Naive thymus-derived CD4-positive, alpha-beta T cell (primary cell): ENCODE measurements around the gene TRAPPC14. TPM values are rescaled to one million over a fixed set of nuclear protein-coding genes. Genes with fewer than 3 reads are reported as not detected.

ENCODE experiments used
- ATAC-seq: fragments of 150-1000 bp; cut with Tn5 transposase; 2 replicates; pipeline ENCODE4 v1.10.0; 2021; ENCODE audit warnings: mild to moderate bottlenecking, moderate library complexity
- CTCF ChIA-PET: fragments of 350-600 bp; sonication (Branson Sonifier 250); formaldehyde crosslinking; loops from one replicate; lab custom pipeline; 2021; ENCODE audit warnings: antibody characterized with exemption; lab: Charles Lee
- POLR2A ChIA-PET: fragments of 350-600 bp; sonication (Branson Sonifier 250); formaldehyde crosslinking; loops from one replicate; lab custom pipeline; 2021; ENCODE audit warnings: antibody characterized with exemption, inconsistent platforms; lab: Charles Lee
- DNase-seq, 9 donors: peaks; one replicate each; pipeline versions ENCODE4 v3.0.0 to v3.0.0-alpha.2; 2020 to 2022; ENCODE audit warnings: mixed read lengths in 1 of 9
- H3K27ac ChIP-seq: one replicate; pipeline ENCODE4 v1.7.0; 2013; ENCODE audit warnings: mild to moderate bottlenecking, low read depth, low read length, moderate library complexity
- H3K27me3 ChIP-seq, 2 donors: one replicate each; pipeline ENCODE4 v1.7.0; 2013; ENCODE audit warnings: low read length in 2 of 2, mild to moderate bottlenecking in 2 of 2, moderate library complexity in 2 of 2; ENCODE audit not compliant: control insufficient read depth in 2 of 2, insufficient read depth in 2 of 2
- H3K36me3 ChIP-seq, 3 experiments: 1 replicate in 2 of 3; 2 replicates in 1 of 3; pipeline ENCODE4 v1.7.0; 2013; ENCODE audit warnings: low read length in 3 of 3, mild to moderate bottlenecking in 3 of 3, moderate library complexity in 1 of 3; ENCODE audit not compliant: insufficient read depth in 3 of 3, control insufficient read depth in 2 of 3
- H3K4me1 ChIP-seq, 2 donors: one replicate each; pipeline ENCODE4 v1.7.0; 2013; ENCODE audit warnings: low read length in 2 of 2, mild to moderate bottlenecking in 2 of 2, moderate library complexity in 1 of 2; ENCODE audit not compliant: control insufficient read depth in 2 of 2, insufficient read depth in 2 of 2
- H3K4me3 ChIP-seq: 2 replicates; pipeline ENCODE4 v1.7.0; 2013; ENCODE audit warnings: mild to moderate bottlenecking, low read length
- H3K9me3 ChIP-seq, 3 experiments: 1 replicate in 2 of 3; 2 replicates in 1 of 3; pipeline ENCODE4 v1.7.0; 2013; ENCODE audit warnings: low read length in 3 of 3; ENCODE audit not compliant: control insufficient read depth in 2 of 3
- H3K27ac Mint-ChIP-seq, 9 donors: one replicate each; pipeline ENCODE4 v1.8.0; 2020 to 2022; ENCODE audit warnings: mixed read lengths in 9 of 9, mild to moderate bottlenecking in 8 of 9, moderate library complexity in 5 of 9, inconsistent platforms in 2 of 9
- H3K27me3 Mint-ChIP-seq, 5 donors: one replicate each; pipeline ENCODE4 v1.8.0; 2021 to 2022; ENCODE audit warnings: mixed read lengths in 5 of 5, mild to moderate bottlenecking in 1 of 5
- H3K36me3 Mint-ChIP-seq, 5 donors: one replicate each; pipeline ENCODE4 v1.8.0; 2020 to 2022; ENCODE audit warnings: mixed read lengths in 5 of 5, mild to moderate bottlenecking in 3 of 5, inconsistent platforms in 1 of 5
- H3K4me1 Mint-ChIP-seq, 7 donors: one replicate each; pipeline ENCODE4 v1.8.0; 2020 to 2022; ENCODE audit warnings: mixed read lengths in 7 of 7, mild to moderate bottlenecking in 3 of 7, inconsistent platforms in 1 of 7
- H3K4me3 Mint-ChIP-seq, 10 donors: one replicate each; pipeline ENCODE4 v1.8.0; 2020 to 2022; ENCODE audit warnings: mild to moderate bottlenecking in 10 of 10, mixed read lengths in 10 of 10, moderate library complexity in 6 of 10, inconsistent platforms in 2 of 10
- H3K9me3 Mint-ChIP-seq, 11 donors: one replicate each; pipeline ENCODE4 v1.8.0; 2020 to 2022; ENCODE audit warnings: mixed read lengths in 11 of 11, mild to moderate bottlenecking in 4 of 11, inconsistent platforms in 1 of 11, moderate library complexity in 1 of 11
- intact Hi-C, 2 donors: fragments of 100-400 bp; cut with micrococcal nuclease; formaldehyde crosslinking; loops; one replicate each; pipeline ENCODE4 v1.15.1; 2023
- polyA plus RNA-seq, 2 donors: library from polyadenylated mRNA; unstranded; fragments of 300-500 nt; fragmentation: Illumina TruSeq; gene quantifications; one replicate each; pipeline ENCODE4 v1.2.3, GENCODE V29; 2021
- total RNA-seq, 6 experiments: library from RNA in 5 of 6; stranded (reverse) in 5 of 6; gene quantifications; 1 replicate in 5 of 6; 2 replicates in 1 of 6; pipeline ENCODE4 v1.2.3 and lab custom pipeline; 2021 to 2026

The TRAPPC14 gene
- total and polyA plus RNA-seq, 7 experiments from 2014 or later, result 3.2 to 102 (median 63.8) TPM

DNA sequence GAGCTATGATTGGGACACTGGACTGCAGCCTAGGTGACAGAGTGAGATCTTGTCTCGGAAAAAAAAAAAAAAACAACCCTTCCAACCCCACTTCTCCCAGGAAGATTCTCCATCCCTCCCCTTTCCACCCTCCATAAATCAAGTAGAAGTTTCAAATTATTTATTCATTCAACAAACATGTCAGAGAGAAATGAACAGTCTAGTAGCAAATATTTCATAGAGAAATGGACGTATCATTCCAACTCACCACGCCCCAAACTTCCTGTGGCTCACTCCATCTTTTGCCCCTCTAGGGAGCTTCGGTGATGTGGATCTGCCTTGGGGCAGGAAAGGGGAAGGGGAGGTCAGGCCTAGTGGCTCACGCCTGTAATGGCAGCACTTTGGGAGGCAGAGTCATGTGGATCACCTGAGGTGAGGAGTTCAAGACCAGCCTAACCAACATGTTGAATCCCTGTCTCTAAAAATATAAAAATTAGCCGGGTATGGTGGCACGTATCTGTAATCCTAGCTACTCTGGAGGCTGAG is 638 bp upstream of the TRAPPC14 start:
- ChIA-PET POLR2A (interaction anchor here (0.6 to 23.1 kb wide), 6 partner anchors 4 to 609 kb away, joined by 3 to 383 read pairs (median 165); partner anchors contain the start of genes GAL3ST4, GPC2, LAMTOR4 and STAG3), CTCF (interaction anchor here (1.2 to 4.8 kb wide), 4 partner anchors 8 to 59 kb away, joined by 3 to 16 read pairs (median 5); partner anchors contain the start of genes GAL3ST4 and LAMTOR4)
- peaks cover 0 to 33% (median 6%) of the 10 kb centered on the region in 3 experiments for H3K36me3 ChIP-seq
- DNase-seq (no peak), ATAC-seq (no peak)
- no peaks in the 10 kb centered on the region for H3K27me3 ChIP-seq
- Mint-ChIP-seq H3K9me3 (no peaks in the 10 kb centered on the region), H3K4me3 (peak overlapping the region; percentile 81 to 90 (median 84)), H3K4me1 (peaks cover 34 to 81% (median 67%) of the 10 kb centered on the region in 7 donors), H3K36me3 (peaks cover 0 to 16% (median 5%) of the 10 kb centered on the region in 5 donors), H3K27me3 (no peaks in the 10 kb centered on the region), H3K27ac (peak overlapping the region; percentile 57 to 98 (median 86))
- intact Hi-C loops, result loop anchor here in 1 of 2 donors (2.0 kb wide), 1 partner anchor 50 kb away; no protein-coding TSS in a partner anchor
- H3K27ac ChIP-seq, result peak overlapping the region; percentile 88
- H3K4me3 ChIP-seq, result peak overlapping the region; percentile 79
- H3K9me3 ChIP-seq, result no peaks in the 10 kb centered on the region
- peaks cover 13 to 42% of the 10 kb centered on the region in 2 donors for H3K4me1 ChIP-seq

GRCh38 chr7:100157334-100158228 is 942 bp downstream of the TRAPPC14 start:
- peak; percentile 2 for ATAC-seq
- Histone ChIP-seq H3K4me3 (peak overlapping the region; percentile 79), H3K36me3 (peaks cover 0 to 48% (median 14%) of the 10 kb centered on the region in 3 experiments), H3K27ac (peak overlapping the region; percentile 88), H3K4me1 (peaks cover 7 to 26% of the 10 kb centered on the region in 2 donors), H3K27me3 (no peaks in the 10 kb centered on the region), H3K9me3 (no peaks in the 10 kb centered on the region)
- peak overlapping the region; percentile 83 to 93 (median 87) for H3K4me3 Mint-ChIP-seq
- H3K27ac Mint-ChIP-seq, result peak overlapping the region; percentile 68 to 92 (median 86)
- H3K36me3 Mint-ChIP-seq, result peaks cover 0 to 18% (median 7%) of the 10 kb centered on the region in 5 donors
- H3K9me3 Mint-ChIP-seq, result no peaks in the 10 kb centered on the region
- intact Hi-C loops, result loop anchor here (1.0 to 2.0 kb wide), 4 partner anchors 9 to 51 kb away; partner anchors contain the start of genes GPC2 (in 2 of the 2), LAMTOR4 (in 2 of the 2) and STAG3 (in 2 of the 2)
- no peak for DNase-seq
- CTCF ChIA-PET, result interaction anchor here (0.6 to 4.8 kb wide), 6 partner anchors 9 to 186 kb away, joined by 3 to 16 read pairs (median 4); partner anchors contain the start of genes GAL3ST4, GPC2, LAMTOR4 and STAG3
- POLR2A ChIA-PET, result interaction anchor here (0.6 to 23.1 kb wide), 13 partner anchors 6 to 169 kb away, joined by 3 to 383 read pairs (median 5); partner anchors contain the start of genes GAL3ST4, GPC2, LAMTOR4 and STAG3
- H3K27me3 Mint-ChIP-seq, result no peaks in the 10 kb centered on the region
- H3K4me1 Mint-ChIP-seq, result peaks cover 38 to 81% (median 66%) of the 10 kb centered on the region in 7 donors

DNA sequence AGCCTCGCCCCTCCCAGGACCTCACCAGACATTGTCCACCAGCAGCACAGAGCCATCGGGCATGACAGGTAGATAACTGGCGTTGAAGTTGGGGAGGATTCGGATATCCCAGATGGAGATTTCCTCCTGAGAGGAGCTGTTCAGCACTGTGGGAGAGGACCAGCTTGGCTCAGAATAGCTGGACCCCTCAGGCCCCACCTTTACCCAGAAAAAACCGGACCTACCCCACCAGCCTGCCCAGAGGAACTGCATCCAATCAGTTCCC is 1.5 kb downstream of the TRAPPC14 start:
- peaks cover 7 to 32% of the 10 kb centered on the region in 2 donors for H3K4me1 ChIP-seq
- DNase-seq (no peak), ATAC-seq (no peak)
- Mint-ChIP-seq H3K4me3 (peak overlapping the region; percentile 83 to 93 (median 87)), H3K4me1 (peaks cover 43 to 82% (median 70%) of the 10 kb centered on the region in 7 donors), H3K9me3 (no peaks in the 10 kb centered on the region), H3K36me3 (peaks cover 0 to 24% (median 9%) of the 10 kb centered on the region in 5 donors), H3K27me3 (no peaks in the 10 kb centered on the region), H3K27ac (peak overlapping the region; percentile 57 to 92 (median 86))
- H3K36me3 ChIP-seq, result peaks cover 0 to 48% (median 16%) of the 10 kb centered on the region in 3 experiments
- H3K9me3 ChIP-seq, result no peaks in the 10 kb centered on the region
- peak overlapping the region; percentile 79 for H3K4me3 ChIP-seq
- ChIA-PET CTCF (interaction anchor here (1.5 to 4.8 kb wide), 4 partner anchors 9 to 61 kb away, joined by 4 to 16 read pairs (median 6); partner anchors contain the start of genes GAL3ST4, GPC2, LAMTOR4 and STAG3), POLR2A (interaction anchor here (1.0 to 23.1 kb wide), 11 partner anchors 6 to 58 kb away, joined by 3 to 383 read pairs (median 5); partner anchors contain the start of genes GAL3ST4, GPC2, LAMTOR4 and STAG3)
- intact Hi-C loops, result no loop called here
- H3K27ac ChIP-seq, result peak overlapping the region; percentile 88
- H3K27me3 ChIP-seq, result no peaks in the 10 kb centered on the region

- POLR2A ChIA-PET, result interaction anchor here (1.0 to 23.1 kb wide), 9 partner anchors 6 to 59 kb away, joined by 3 to 383 read pairs (median 7); partner anchors contain the start of genes GAL3ST4, GPC2, LAMTOR4 and STAG3
- H3K27ac Mint-ChIP-seq, result peak overlapping the region; percentile 57 to 92 (median 86)
- no peaks in the 10 kb centered on the region for H3K27me3 Mint-ChIP-seq
- no peak overlapping the region for H3K4me3 ChIP-seq
- H3K9me3 ChIP-seq, result no peaks in the 10 kb centered on the region
- H3K4me1 Mint-ChIP-seq, result peaks cover 45 to 82% (median 69%) of the 10 kb centered on the region in 7 donors
- H3K27ac ChIP-seq, result peak overlapping the region; percentile 88
- H3K9me3 Mint-ChIP-seq, result no peaks in the 10 kb centered on the region
- peak overlapping the region; percentile 83 to 93 (median 87) for H3K4me3 Mint-ChIP-seq
- DNase-seq, result peak in 2 of 9 donors; percentile 19 to 40
- CTCF ChIA-PET, result interaction anchor here (1.5 to 4.8 kb wide), 4 partner anchors 8 to 61 kb away, joined by 4 to 16 read pairs (median 6); partner anchors contain the start of genes GAL3ST4, GPC2, LAMTOR4 and STAG3
- H3K27me3 ChIP-seq, result no peaks in the 10 kb centered on the region
- peaks cover 0 to 24% (median 9%) of the 10 kb centered on the region in 5 donors for H3K36me3 Mint-ChIP-seq
- peak; percentile 38 for ATAC-seq
- peaks cover 7 to 33% of the 10 kb centered on the region in 2 donors for H3K4me1 ChIP-seq
- peaks cover 0 to 53% (median 16%) of the 10 kb centered on the region in 3 experiments for H3K36me3 ChIP-seq
- intact Hi-C loops, result no loop called here
Observed at GRCh38 chr7:100156331-100157068, 2.0 kb downstream of the TRAPPC14 start.

DNA sequence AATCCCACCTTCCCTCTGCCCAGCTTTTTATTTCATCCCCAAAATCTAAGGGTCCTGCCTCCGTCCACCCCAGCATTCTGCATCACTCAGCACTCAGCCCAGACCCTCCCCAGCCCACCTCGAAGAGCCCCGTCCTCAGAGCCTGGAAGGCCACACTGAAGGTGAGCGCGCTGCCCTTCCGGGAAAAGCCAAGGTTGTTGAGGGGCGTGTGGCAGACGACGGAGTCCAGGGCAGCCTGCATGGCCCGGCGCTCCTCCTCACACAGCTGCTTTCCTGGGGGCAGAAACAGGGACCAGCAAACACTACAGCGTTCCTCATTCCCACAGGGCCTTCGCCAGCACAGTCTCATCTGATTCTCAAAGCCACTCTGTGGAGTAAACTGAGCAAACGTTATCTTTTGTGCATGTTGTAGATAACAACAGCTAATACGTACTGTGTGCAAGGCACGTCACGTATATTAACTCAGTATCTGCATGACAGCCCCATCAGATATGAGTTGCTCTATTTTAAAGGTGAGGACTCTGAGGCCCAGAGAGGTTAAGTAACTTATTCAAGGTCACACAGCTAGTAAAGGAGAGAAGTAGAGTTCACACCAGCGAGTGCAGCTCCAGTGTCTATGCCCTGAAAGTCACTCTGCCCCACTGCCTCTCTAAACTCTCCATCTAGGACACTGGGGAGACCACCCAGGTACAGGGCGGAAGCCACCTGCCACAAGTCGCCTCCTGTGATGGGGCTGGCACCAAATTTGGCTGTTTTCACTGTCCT is 2.8 kb downstream of the TRAPPC14 start:
- H3K36me3 ChIP-seq, result peaks cover 0 to 53% (median 16%) of the 10 kb centered on the region in 3 experiments
- Mint-ChIP-seq H3K4me3 (peak overlapping the region in 9 of 10 donors; percentile 33 to 93 (median 86)), H3K9me3 (no peaks in the 10 kb centered on the region), H3K4me1 (peaks cover 45 to 79% (median 65%) of the 10 kb centered on the region in 7 donors), H3K36me3 (peaks cover 0 to 24% (median 9%) of the 10 kb centered on the region in 5 donors), H3K27ac (peak overlapping the region in 8 of 9 donors; percentile 43 to 89 (median 78)), H3K27me3 (no peaks in the 10 kb centered on the region)
- DNase-seq (no peak), ATAC-seq (no peak)
- intact Hi-C loops, result no loop called here
- H3K9me3 ChIP-seq, result no peaks in the 10 kb centered on the region
- H3K27me3 ChIP-seq, result no peaks in the 10 kb centered on the region
- H3K4me1 ChIP-seq, result peaks cover 7 to 33% of the 10 kb centered on the region in 2 donors
- H3K4me3 ChIP-seq, result no peak overlapping the region
- peak overlapping the region; percentile 88 for H3K27ac ChIP-seq
- CTCF ChIA-PET, result interaction anchor here (0.9 to 4.8 kb wide), 5 partner anchors 12 to 62 kb away, joined by 3 to 16 read pairs (median 4); partner anchors contain the start of genes GAL3ST4, GPC2 and STAG3
- POLR2A ChIA-PET, result interaction anchor here (1.7 to 23.1 kb wide), 4 partner anchors 5 to 55 kb away, joined by 5 to 383 read pairs (median 326); partner anchors contain the start of genes GAL3ST4, GPC2, LAMTOR4 and STAG3
